ENCODE data around the gene VPS33A.

The VPS33A gene

DNA sequence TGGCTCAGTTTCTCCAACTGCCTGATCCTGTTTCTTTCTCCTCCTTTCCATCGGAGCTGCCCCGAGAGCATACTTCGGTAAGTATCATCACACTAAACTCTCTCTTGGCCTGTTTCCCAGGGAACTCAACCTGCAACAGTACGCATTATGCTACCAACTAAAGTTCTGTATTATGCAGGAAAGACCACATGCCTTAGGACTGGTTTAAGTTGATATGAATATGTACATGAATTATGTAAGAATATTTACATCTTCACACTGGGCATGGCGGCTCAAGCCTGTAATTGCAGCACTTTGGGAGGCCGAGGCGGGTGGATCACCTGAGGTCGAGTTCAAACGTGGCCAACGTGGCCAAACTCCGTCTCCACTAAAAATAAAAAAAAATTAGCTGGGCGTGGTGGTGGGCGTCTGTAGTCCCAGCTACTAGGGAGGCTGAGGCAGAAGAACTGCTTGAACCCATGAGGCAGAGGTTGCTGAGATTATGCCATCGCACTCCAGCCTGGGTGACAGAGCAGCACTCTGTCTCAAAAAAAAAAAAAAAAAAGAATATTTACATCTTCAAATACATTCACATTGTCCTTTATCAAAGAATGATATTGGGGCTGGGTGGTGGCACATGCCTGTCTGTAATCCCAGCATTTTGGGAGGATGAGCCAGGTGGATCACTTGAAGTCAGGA is 31.9 kb upstream of the VPS33A start:
- Histone ChIP-seq H4K20me1 (ENCODE audit: insufficient read depth, low read length, poor library complexity, severe bottlenecking) (no peaks in the 10 kb centered on the region), H3K4me1 (ENCODE audit: insufficient read depth, low read length, poor library complexity, severe bottlenecking) (no peaks in the 10 kb centered on the region), H3K9me2 (replicated peaks; ENCODE audit: low read depth, low read length) (no peaks in the 10 kb centered on the region), H3F3A (ENCODE audit: low read depth) (no peaks in the 10 kb centered on the region), H3K4me3 (ENCODE audit: low read length, poor library complexity, severe bottlenecking) (no peak overlapping the region), H3K4me2 (ENCODE audit: low read depth, low read length, poor library complexity, severe bottlenecking) (no peak overlapping the region), H3K27me3 (ENCODE audit: insufficient read depth, low read length, poor library complexity, severe bottlenecking) (no peaks in the 10 kb centered on the region), H3K9me3 (ENCODE audit: insufficient read depth, low read depth, low read length) (no peaks in the 10 kb centered on the region), H3K79me2 (ENCODE audit: insufficient read depth, low read length) (no peaks in the 10 kb centered on the region), H3K9ac (ENCODE audit: low read depth, low read length, poor library complexity, severe bottlenecking) (no peak overlapping the region), H3K36me3 (ENCODE audit: insufficient read depth, low read length) (no peaks in the 10 kb centered on the region), H2AFZ (ENCODE audit: low read length) (no peak overlapping the region)
- no peak for TF ChIP-seq CTCF (conservative IDR thresholded peaks at IDR 0.05; ENCODE audit: low read length)
- no peak for TF ChIP-seq EZH2phosphoT487 (IDR thresholded peaks at IDR 0.05; ENCODE audit: borderline replicate concordance)

- no peaks in the 10 kb centered on the region for H3K27me3 ChIP-seq (ENCODE audit: insufficient read depth, low read length, poor library complexity, severe bottlenecking)
- H3K4me1 ChIP-seq (ENCODE audit: insufficient read depth, low read length, poor library complexity, severe bottlenecking) = no peaks in the 10 kb centered on the region
- H3K9ac ChIP-seq (ENCODE audit: low read depth, low read length, poor library complexity, severe bottlenecking) = no peak overlapping the region
- H3K4me3 ChIP-seq (ENCODE audit: low read length, poor library complexity, severe bottlenecking) = no peak overlapping the region
- no peaks in the 10 kb centered on the region for H3K9me3 ChIP-seq (ENCODE audit: insufficient read depth, low read depth, low read length)
- no peaks in the 10 kb centered on the region for H3K36me3 ChIP-seq (ENCODE audit: insufficient read depth, low read length)
- TF ChIP-seq CTCF (conservative IDR thresholded peaks at IDR 0.05; ENCODE audit: low read length) (no peak), EZH2phosphoT487 (IDR thresholded peaks at IDR 0.05; ENCODE audit: borderline replicate concordance) (no peak)
- H3K4me2 ChIP-seq (ENCODE audit: low read depth, low read length, poor library complexity, severe bottlenecking) = no peak overlapping the region
- no peak overlapping the region for H2AFZ ChIP-seq (ENCODE audit: low read length)
- H4K20me1 ChIP-seq (ENCODE audit: insufficient read depth, low read length, poor library complexity, severe bottlenecking) = no peaks in the 10 kb centered on the region
- H3K9me2 ChIP-seq (replicated peaks; ENCODE audit: low read depth, low read length) = no peaks in the 10 kb centered on the region
- no peaks in the 10 kb centered on the region for H3K79me2 ChIP-seq (ENCODE audit: insufficient read depth, low read length)
- no peaks in the 10 kb centered on the region for H3F3A ChIP-seq (ENCODE audit: low read depth)
Observed at GRCh38 chr12:122297494-122297893, 31.2 kb upstream of the VPS33A start.

GRCh38 chr12:122295877-122296276 is 29.6 kb upstream of the VPS33A start:
- no peak overlapping the region for H3K4me2 ChIP-seq (ENCODE audit: low read depth, low read length, poor library complexity, severe bottlenecking)
- H3K9me3 ChIP-seq (ENCODE audit: insufficient read depth, low read depth, low read length) = no peaks in the 10 kb centered on the region
- no peaks in the 10 kb centered on the region for H3K36me3 ChIP-seq (ENCODE audit: insufficient read depth, low read length)
- H4K20me1 ChIP-seq (ENCODE audit: insufficient read depth, low read length, poor library complexity, severe bottlenecking) = no peaks in the 10 kb centered on the region
- no peak overlapping the region for H2AFZ ChIP-seq (ENCODE audit: low read length)
- no peak overlapping the region for H3K9ac ChIP-seq (ENCODE audit: low read depth, low read length, poor library complexity, severe bottlenecking)
- H3K79me2 ChIP-seq (ENCODE audit: insufficient read depth, low read length) = no peaks in the 10 kb centered on the region
- TF ChIP-seq CTCF (conservative IDR thresholded peaks at IDR 0.05; ENCODE audit: low read length) (no peak), EZH2phosphoT487 (IDR thresholded peaks at IDR 0.05; ENCODE audit: borderline replicate concordance) (no peak)
- no peak overlapping the region for H3K4me3 ChIP-seq (ENCODE audit: low read length, poor library complexity, severe bottlenecking)
- no peaks in the 10 kb centered on the region for H3F3A ChIP-seq (ENCODE audit: low read depth)
- no peaks in the 10 kb centered on the region for H3K9me2 ChIP-seq (replicated peaks; ENCODE audit: low read depth, low read length)
- no peaks in the 10 kb centered on the region for H3K27me3 ChIP-seq (ENCODE audit: insufficient read depth, low read length, poor library complexity, severe bottlenecking)
- no peaks in the 10 kb centered on the region for H3K4me1 ChIP-seq (ENCODE audit: insufficient read depth, low read length, poor library complexity, severe bottlenecking)

Measured in Loucy (cell line).